ENCODE data around the gene RGS13.

GRCh38 chr1:192592517-192592916 lies 43.4 kb upstream of the RGS13 start:
- TF ChIP-seq CTCF (IDR thresholded peaks at IDR 0.05) (no peak), POLR2AphosphoS5 (IDR thresholded peaks at IDR 0.05) (no peak), POLR2A (IDR thresholded peaks at IDR 0.05) (no peak), EP300 (IDR thresholded peaks at IDR 0.05) (no peak)

Measured in gastroesophageal sphincter (tissue), 3 donors.